Keratinocyte (primary cell): ENCODE data around the gene FANK1. TPM values are rescaled to one million over a fixed set of nuclear protein-coding genes. Genes with fewer than 3 reads are reported as not detected.
"Not testable (repeated sequence)": the region's sequence is repeated elsewhere in the genome, so short reads cannot be mapped to it uniquely, and the experiment has no call there.

Source experiments
- DNase-seq: peaks from one replicate; pipeline ENCODE4 v3.0.0-alpha.2; 2011; ENCODE audit warnings: low read depth, missing footprints, low spot score
- FAIRE-seq: peaks from 2 replicates; lab custom pipeline; 2011; peaks lifted over from hg19 to GRCh38; lab: Jason Lieb, UNC
- H2AFZ ChIP-seq: 2 replicates; pipeline ENCODE4 v1.6.0; 2012; ENCODE audit warnings: low read length, control low read depth, inconsistent platforms; ENCODE audit not compliant: control insufficient read depth
- H3K27ac ChIP-seq: 2 replicates; pipeline ENCODE4 v1.5.1; 2011; ENCODE audit warnings: low read length; ENCODE audit not compliant: control insufficient read depth, insufficient read depth
- H3K27me3 ChIP-seq: 3 replicates; pipeline ENCODE4 v1.6.0; 2011; ENCODE audit warnings: low read length; ENCODE audit not compliant: control insufficient read depth, insufficient read depth; ENCODE audit errors: extremely low read depth
- H3K36me3 ChIP-seq, 2 experiments: 2 replicates in 1 of 2; 3 replicates in 1 of 2; pipeline ENCODE4 v1.5.1; 2011; ENCODE audit warnings: low read length in 2 of 2, mild to moderate bottlenecking in 1 of 2; ENCODE audit not compliant: control insufficient read depth in 2 of 2, insufficient read depth in 2 of 2; ENCODE audit errors: extremely low read depth in 1 of 2
- H3K4me1 ChIP-seq: 3 replicates; pipeline ENCODE4 v1.5.1; 2011; ENCODE audit warnings: low read length; ENCODE audit not compliant: control insufficient read depth, insufficient read depth; ENCODE audit errors: extremely low read depth
- H3K4me2 ChIP-seq: 3 replicates; pipeline ENCODE4 v1.6.0; 2011; ENCODE audit warnings: low read depth, low read length; ENCODE audit not compliant: control insufficient read depth, insufficient read depth; ENCODE audit errors: extremely low read depth
- H3K4me3 ChIP-seq, 3 experiments: fragments of 200-600 bp in 1 of 3; sonication (generic) in 1 of 3; 2 replicates in 2 of 3; 3 replicates in 1 of 3; pipeline ENCODE4 v1.5.1; 2011 to 2016; ENCODE audit warnings: low read length in 3 of 3, mild to moderate bottlenecking in 3 of 3, control low read depth in 2 of 3, inconsistent platforms in 1 of 3, low read depth in 1 of 3, mixed read lengths in 1 of 3, mixed run types in 1 of 3, moderate library complexity in 1 of 3; ENCODE audit not compliant: control insufficient read depth in 2 of 3, insufficient read depth in 2 of 3; ENCODE audit errors: extremely low read depth in 1 of 3
- H3K79me2 ChIP-seq: 2 replicates; pipeline ENCODE4 v1.6.0; 2012; ENCODE audit warnings: low read length; ENCODE audit not compliant: control insufficient read depth, insufficient read depth
- H3K9ac ChIP-seq: 3 replicates; pipeline ENCODE4 v1.6.0; 2011; ENCODE audit warnings: low read length; ENCODE audit not compliant: control insufficient read depth, insufficient read depth; ENCODE audit errors: extremely low read depth
- H3K9me1 ChIP-seq: 3 replicates; pipeline ENCODE4 v1.6.0; 2011; ENCODE audit warnings: low read length; ENCODE audit not compliant: control insufficient read depth, insufficient read depth; ENCODE audit errors: extremely low read depth
- H3K9me3 ChIP-seq: 2 replicates; pipeline ENCODE4 v1.5.1; 2012; ENCODE audit warnings: low read depth, low read length; ENCODE audit not compliant: control insufficient read depth
- H4K20me1 ChIP-seq: 3 replicates; pipeline ENCODE4 v1.6.0; 2011; ENCODE audit warnings: low read length; ENCODE audit not compliant: control insufficient read depth, insufficient read depth; ENCODE audit errors: extremely low read depth
- dilution Hi-C: fragments of 300-500 bp; cut with MboI; formaldehyde crosslinking; loops from one replicate; pipeline ENCODE4 v1.7.0; 2020; ENCODE audit warnings: low sequenced_read_pairs; ENCODE audit not compliant: extremely low pct_ligation_motif_present
- polyA plus RNA-seq, 5 experiments: library from polyadenylated mRNA; depleted of rRNA in 3 of 5; stranded (reverse) in 3 of 5; stranded (forward) in 1 of 5; unstranded in 1 of 5; fragments of >200 nt; gene quantifications; 1 replicate in 1 of 5; 2 replicates in 3 of 5; 3 replicates in 1 of 5; pipeline versions ENCODE4 v1.2.1 to v1.2.3, GENCODE V29; 2011 to 2012; ENCODE audit warnings: missing spikeins in 2 of 5, low read depth in 1 of 5, low replicate concordance in 1 of 5

Gene FANK1
- polyA plus RNA-seq, 1 donor (not counting 4 experiments of a cell fraction or from before 2014, with no cell fraction given), result 13.4 TPM

- H3K27me3 ChIP-seq, FAIRE-seq, H4K20me1 ChIP-seq, H3K36me3 ChIP-seq, H3K27ac ChIP-seq, DNase-seq, H3K4me3 ChIP-seq, H3K79me2 ChIP-seq, H3K4me2 ChIP-seq, H3K9me3 ChIP-seq, H3K9ac ChIP-seq, H3K9me1 ChIP-seq, dilution Hi-C loops, H2AFZ ChIP-seq: not testable (repeated sequence)
- H3K4me1 ChIP-seq, result peaks cover 19% of the 10 kb centered on the region
Observed at GRCh38 chr10:125905069-125905994, 9.0 kb downstream of the FANK1 start.

DNA sequence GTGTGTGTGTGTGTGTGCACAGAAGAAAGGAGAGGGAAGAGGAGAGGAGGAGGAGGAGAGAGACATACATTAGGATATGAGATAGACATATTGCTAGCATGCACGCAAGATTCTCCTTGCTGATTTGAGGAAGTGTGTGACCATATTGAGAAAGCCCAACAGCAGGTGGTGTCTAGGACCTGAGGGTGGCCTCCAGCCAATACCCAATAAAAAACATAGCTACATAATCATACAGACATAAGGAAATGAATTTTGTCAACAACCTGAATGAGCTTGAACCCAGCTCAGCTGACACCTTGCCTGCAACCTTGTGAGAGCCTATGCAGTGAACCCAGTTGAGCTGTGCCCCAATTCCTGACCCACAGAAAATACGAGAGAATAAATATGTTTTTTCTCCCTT is 11.2 kb downstream of the FANK1 start:
- H3K4me2 ChIP-seq, H3K4me1 ChIP-seq, H3K27me3 ChIP-seq, H2AFZ ChIP-seq, H3K9ac ChIP-seq, H3K27ac ChIP-seq, H3K79me2 ChIP-seq, DNase-seq, FAIRE-seq, H3K9me1 ChIP-seq, H3K4me3 ChIP-seq, H4K20me1 ChIP-seq, H3K9me3 ChIP-seq, dilution Hi-C loops, H3K36me3 ChIP-seq: not testable (repeated sequence)

- H3K27me3 ChIP-seq, H3K27ac ChIP-seq, DNase-seq, H3K36me3 ChIP-seq, H4K20me1 ChIP-seq, FAIRE-seq, H3K9me3 ChIP-seq, H3K4me2 ChIP-seq, H2AFZ ChIP-seq, H3K4me3 ChIP-seq, H3K4me1 ChIP-seq, H3K79me2 ChIP-seq, dilution Hi-C loops, H3K9me1 ChIP-seq, H3K9ac ChIP-seq: not testable (repeated sequence)
Observed at GRCh38 chr10:125908813-125909212, 12.4 kb downstream of the FANK1 start.

GRCh38 chr10:125909491-125909890 is 13.1 kb downstream of the FANK1 start:
- H3K4me1 ChIP-seq, DNase-seq, H3K79me2 ChIP-seq, dilution Hi-C loops, H4K20me1 ChIP-seq, H3K27ac ChIP-seq, H3K36me3 ChIP-seq, H3K9me3 ChIP-seq, H3K9me1 ChIP-seq, H2AFZ ChIP-seq, H3K27me3 ChIP-seq, H3K9ac ChIP-seq, FAIRE-seq, H3K4me2 ChIP-seq, H3K4me3 ChIP-seq: not testable (repeated sequence)
